Testis (tissue), 2 donors: Measurements from ENCODE around the gene SUSD2.

ENCODE experiments used
- POLR2A ChIP-seq: fragments of 450-650 bp; IDR thresholded peaks from one replicate; pipeline ENCODE4 v1.6.1; 2017; ENCODE audit warnings: antibody characterized with exemption, mild to moderate bottlenecking, moderate library complexity
- TF ChIP-seq, protein P1 (sequence below), 3 experiments: fragments of 450-650 bp in 2 of 3; fragments of 200-600 bp in 1 of 3; sonication (generic) in 1 of 3; IDR thresholded peaks; one replicate each; pipeline ENCODE4 v1.5.1; 2016 to 2019; ENCODE audit warnings: antibody characterized with exemption in 3 of 3, mild to moderate bottlenecking in 2 of 3, moderate library complexity in 1 of 3

DNA sequence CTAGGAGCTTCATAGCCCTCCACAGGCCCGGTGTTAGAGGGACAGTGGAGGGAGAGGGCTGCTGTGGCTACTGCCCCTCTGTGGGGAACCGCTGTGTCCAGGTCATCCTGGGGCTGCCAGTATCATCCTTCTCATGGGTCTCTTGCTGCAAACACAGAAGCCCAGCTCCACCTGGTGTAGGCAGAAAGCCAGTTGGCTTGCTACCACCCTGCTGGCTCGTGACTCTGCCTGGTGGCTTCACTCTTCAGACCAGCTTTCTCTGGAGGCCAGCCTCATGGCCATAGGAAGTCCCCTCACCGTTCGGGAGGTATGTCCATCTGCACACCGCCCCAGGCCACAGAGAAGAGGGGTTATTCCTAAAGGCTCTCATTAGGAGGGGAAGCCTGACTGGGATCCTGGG, 19.4 kb upstream of the SUSD2 start:
- TF ChIP-seq, protein P1, sequence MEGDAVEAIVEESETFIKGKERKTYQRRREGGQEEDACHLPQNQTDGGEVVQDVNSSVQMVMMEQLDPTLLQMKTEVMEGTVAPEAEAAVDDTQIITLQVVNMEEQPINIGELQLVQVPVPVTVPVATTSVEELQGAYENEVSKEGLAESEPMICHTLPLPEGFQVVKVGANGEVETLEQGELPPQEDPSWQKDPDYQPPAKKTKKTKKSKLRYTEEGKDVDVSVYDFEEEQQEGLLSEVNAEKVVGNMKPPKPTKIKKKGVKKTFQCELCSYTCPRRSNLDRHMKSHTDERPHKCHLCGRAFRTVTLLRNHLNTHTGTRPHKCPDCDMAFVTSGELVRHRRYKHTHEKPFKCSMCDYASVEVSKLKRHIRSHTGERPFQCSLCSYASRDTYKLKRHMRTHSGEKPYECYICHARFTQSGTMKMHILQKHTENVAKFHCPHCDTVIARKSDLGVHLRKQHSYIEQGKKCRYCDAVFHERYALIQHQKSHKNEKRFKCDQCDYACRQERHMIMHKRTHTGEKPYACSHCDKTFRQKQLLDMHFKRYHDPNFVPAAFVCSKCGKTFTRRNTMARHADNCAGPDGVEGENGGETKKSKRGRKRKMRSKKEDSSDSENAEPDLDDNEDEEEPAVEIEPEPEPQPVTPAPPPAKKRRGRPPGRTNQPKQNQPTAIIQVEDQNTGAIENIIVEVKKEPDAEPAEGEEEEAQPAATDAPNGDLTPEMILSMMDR (IDR thresholded peaks at IDR 0.05) = no peak
- no peak for TF ChIP-seq POLR2A
